MM.1S (cell line): Measurements from ENCODE around the gene MFSD11.

Experiments used
- DNase-seq: peaks from one replicate; pipeline ENCODE4 v3.0.0-alpha.2; 2015
- H2AFZ ChIP-seq: fragments of 300-600 bp; sonication (generic); 2 replicates; pipeline ENCODE4 v1.6.0; 2016; ENCODE audit warnings: antibody characterized with exemption, low read length
- H3F3A ChIP-seq: fragments of 300-600 bp; sonication (generic); 2 replicates; pipeline ENCODE4 v1.6.1; 2016; ENCODE audit warnings: mild to moderate bottlenecking, antibody characterized with exemption, low read length, moderate library complexity, mixed read lengths; ENCODE audit not compliant: insufficient read depth
- H3K27ac ChIP-seq: fragments of 300-600 bp; sonication (generic); 2 replicates; pipeline ENCODE4 v1.5.1; 2016; ENCODE audit warnings: mild to moderate bottlenecking, low read length
- H3K27me3 ChIP-seq: fragments of 300-600 bp; sonication (generic); replicated peaks from 2 replicates; pipeline ENCODE4 v1.6.0; 2016; ENCODE audit warnings: low read length; ENCODE audit not compliant: insufficient read depth
- H3K36me3 ChIP-seq: fragments of 300-600 bp; sonication (generic); replicated peaks from 2 replicates; pipeline ENCODE4 v1.6.1; 2016; ENCODE audit warnings: mild to moderate bottlenecking, low read length, mixed read lengths; ENCODE audit not compliant: insufficient read depth
- H3K4me1 ChIP-seq: fragments of 300-600 bp; sonication (generic); 2 replicates; pipeline ENCODE4 v1.6.1; 2016; ENCODE audit warnings: low read length, mixed read lengths
- H3K4me2 ChIP-seq: fragments of 300-600 bp; sonication (generic); 2 replicates; pipeline ENCODE4 v1.6.0; 2016; ENCODE audit warnings: low read depth, low read length
- H3K4me3 ChIP-seq: fragments of 300-600 bp; sonication (generic); 2 replicates; pipeline ENCODE4 v1.5.1; 2016; ENCODE audit warnings: low read length, mixed read lengths
- H3K79me2 ChIP-seq: fragments of 300-600 bp; sonication (generic); 2 replicates; pipeline ENCODE4 v1.6.1; 2016; ENCODE audit warnings: mixed run types, low read length, mixed read lengths
- H3K9ac ChIP-seq: fragments of 300-600 bp; sonication (generic); 2 replicates; pipeline ENCODE4 v1.6.1; 2016; ENCODE audit warnings: low read length, mixed read lengths
- H3K9me2 ChIP-seq: fragments of 300-600 bp; sonication (generic); replicated peaks from 2 replicates; pipeline ENCODE4 v1.6.1; 2016; ENCODE audit warnings: mild to moderate bottlenecking, low read length, mixed read lengths; ENCODE audit not compliant: insufficient read depth
- H3K9me3 ChIP-seq: fragments of 300-600 bp; sonication (generic); replicated peaks from 2 replicates; pipeline ENCODE4 v1.6.1; 2016; ENCODE audit warnings: mild to moderate bottlenecking, low read length, mixed read lengths; ENCODE audit not compliant: insufficient read depth
- H4K20me1 ChIP-seq: fragments of 300-600 bp; sonication (generic); 2 replicates; pipeline ENCODE4 v1.6.1; 2016; ENCODE audit warnings: mild to moderate bottlenecking, low read length, moderate library complexity, mixed read lengths; ENCODE audit not compliant: insufficient read depth
- EZH2 ChIP-seq: fragments of 300-600 bp; sonication (generic); optimal IDR thresholded peaks from 2 replicates; pipeline ENCODE3; 2017; ENCODE audit warnings: low read depth, mild to moderate bottlenecking, antibody characterized with exemption, low read length, mixed read lengths
- EZH2phosphoT487 ChIP-seq: fragments of 300-600 bp; sonication (generic); IDR thresholded peaks from 2 replicates; pipeline ENCODE4 v1.6.1; 2018; ENCODE audit warnings: antibody characterized with exemption, low read length
- TF ChIP-seq, protein P1 (sequence below): fragments of 300-600 bp; sonication (generic); IDR thresholded peaks from 2 replicates; pipeline ENCODE4 v1.5.1; 2016; ENCODE audit warnings: antibody characterized with exemption, low read length, mixed read lengths

The MFSD11 gene

DNA sequence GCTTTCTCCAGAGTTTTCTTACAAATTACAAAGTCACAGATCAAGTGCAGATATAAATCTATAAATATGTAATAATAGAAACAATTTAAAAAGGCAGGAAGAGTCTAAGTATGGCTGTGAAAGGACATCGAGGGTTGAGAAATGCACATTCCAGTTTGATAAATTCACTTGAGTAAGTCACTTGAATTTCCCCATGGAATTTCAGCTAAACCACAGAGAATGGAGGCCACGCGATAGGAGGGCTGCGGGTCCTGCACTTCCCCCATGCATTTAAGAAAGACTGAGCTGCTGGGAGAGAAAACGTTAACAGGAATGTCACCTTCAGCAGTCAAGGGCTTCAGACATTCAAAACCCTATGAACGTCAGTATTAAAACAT, 21.1 kb upstream of the MFSD11 start:
- Histone ChIP-seq H3K36me3 (peaks cover 7% of the 10 kb centered on the region; the same call in 1 of the 2 replicates), H3K9me2 (no peaks in the 10 kb centered on the region), H3K9ac (no peak overlapping the region), H3K4me3 (no peak overlapping the region), H3K79me2 (peaks cover 46% of the 10 kb centered on the region), H3K4me2 (no peak overlapping the region), H3K27me3 (no peaks in the 10 kb centered on the region), H2AFZ (no peak overlapping the region), H4K20me1 (no peaks in the 10 kb centered on the region), H3K9me3 (no peaks in the 10 kb centered on the region), H3F3A (peaks cover 22% of the 10 kb centered on the region), H3K27ac (no peak overlapping the region), H3K4me1 (peaks cover 24% of the 10 kb centered on the region)
- DNase-seq, result no peak
- no peak for TF ChIP-seq EZH2phosphoT487
- no peak for TF ChIP-seq EZH2
- TF ChIP-seq, protein P1, sequence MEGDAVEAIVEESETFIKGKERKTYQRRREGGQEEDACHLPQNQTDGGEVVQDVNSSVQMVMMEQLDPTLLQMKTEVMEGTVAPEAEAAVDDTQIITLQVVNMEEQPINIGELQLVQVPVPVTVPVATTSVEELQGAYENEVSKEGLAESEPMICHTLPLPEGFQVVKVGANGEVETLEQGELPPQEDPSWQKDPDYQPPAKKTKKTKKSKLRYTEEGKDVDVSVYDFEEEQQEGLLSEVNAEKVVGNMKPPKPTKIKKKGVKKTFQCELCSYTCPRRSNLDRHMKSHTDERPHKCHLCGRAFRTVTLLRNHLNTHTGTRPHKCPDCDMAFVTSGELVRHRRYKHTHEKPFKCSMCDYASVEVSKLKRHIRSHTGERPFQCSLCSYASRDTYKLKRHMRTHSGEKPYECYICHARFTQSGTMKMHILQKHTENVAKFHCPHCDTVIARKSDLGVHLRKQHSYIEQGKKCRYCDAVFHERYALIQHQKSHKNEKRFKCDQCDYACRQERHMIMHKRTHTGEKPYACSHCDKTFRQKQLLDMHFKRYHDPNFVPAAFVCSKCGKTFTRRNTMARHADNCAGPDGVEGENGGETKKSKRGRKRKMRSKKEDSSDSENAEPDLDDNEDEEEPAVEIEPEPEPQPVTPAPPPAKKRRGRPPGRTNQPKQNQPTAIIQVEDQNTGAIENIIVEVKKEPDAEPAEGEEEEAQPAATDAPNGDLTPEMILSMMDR, result no peak

DNA sequence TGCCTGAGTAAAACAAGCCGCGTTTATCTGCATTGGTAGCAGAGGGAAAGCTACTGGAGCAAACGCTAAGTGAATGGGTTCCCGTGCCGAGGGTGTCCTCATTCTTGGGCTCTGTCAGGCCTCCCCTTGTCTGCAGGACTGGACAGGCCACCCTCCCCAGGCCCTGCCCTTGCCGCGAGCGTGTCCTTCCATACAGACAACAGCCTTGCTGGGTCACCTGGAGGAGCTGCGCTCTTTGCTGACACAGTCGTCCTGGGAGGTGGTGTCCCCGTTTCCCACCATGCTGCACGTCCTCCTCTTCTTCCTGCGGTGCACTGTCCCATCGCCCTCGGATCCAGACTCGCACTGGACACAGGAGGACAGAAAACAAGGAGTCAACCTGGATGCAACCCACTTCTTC, 19.4 kb upstream of the MFSD11 start:
- no peaks in the 10 kb centered on the region for H4K20me1 ChIP-seq
- no peak overlapping the region for H2AFZ ChIP-seq
- H3K4me1 ChIP-seq, result peaks cover 25% of the 10 kb centered on the region
- H3K36me3 ChIP-seq, result peaks cover 7% of the 10 kb centered on the region
- TF ChIP-seq, protein P1, result no peak
- no peak for TF ChIP-seq EZH2
- TF ChIP-seq EZH2phosphoT487, result no peak
- H3K4me2 ChIP-seq, result no peak overlapping the region
- H3K79me2 ChIP-seq, result peaks cover 60% of the 10 kb centered on the region
- no peak overlapping the region for H3K4me3 ChIP-seq
- DNase-seq, result no peak
- no peaks in the 10 kb centered on the region for H3K27me3 ChIP-seq
- H3K27ac ChIP-seq, result no peak overlapping the region
- H3K9ac ChIP-seq, result no peak overlapping the region
- no peaks in the 10 kb centered on the region for H3K9me3 ChIP-seq
- H3F3A ChIP-seq, result peaks cover 25% of the 10 kb centered on the region
- H3K9me2 ChIP-seq, result no peaks in the 10 kb centered on the region

DNA sequence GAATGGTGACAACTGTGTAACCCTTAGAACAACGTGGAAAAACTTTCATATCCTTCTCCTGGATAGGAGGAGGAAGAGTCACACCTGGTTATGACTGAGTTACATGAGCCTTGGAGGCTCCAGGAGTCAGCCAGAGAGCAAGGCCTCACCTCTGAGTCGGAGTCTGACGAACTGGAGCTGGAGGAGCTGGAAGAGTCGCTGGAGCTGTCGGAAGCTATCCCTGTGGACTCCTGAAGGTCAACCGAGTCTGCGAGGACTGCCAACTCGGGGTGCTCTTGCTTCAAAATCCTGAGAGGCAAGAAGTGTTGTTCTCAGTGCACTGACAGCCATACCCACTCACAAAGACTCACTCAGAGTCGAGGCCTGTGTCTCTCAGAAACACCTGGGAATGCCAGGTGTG, 17.7 kb upstream of the MFSD11 start:
- H3K36me3 ChIP-seq, result peaks cover 15% of the 10 kb centered on the region
- H3K27me3 ChIP-seq, result no peaks in the 10 kb centered on the region
- H3K9me2 ChIP-seq, result no peaks in the 10 kb centered on the region
- no peak overlapping the region for H3K4me3 ChIP-seq
- TF ChIP-seq EZH2phosphoT487, result no peak
- TF ChIP-seq, protein P1, result no peak
- TF ChIP-seq EZH2, result no peak
- peaks cover 65% of the 10 kb centered on the region for H3K79me2 ChIP-seq
- H4K20me1 ChIP-seq, result no peaks in the 10 kb centered on the region
- no peak overlapping the region for H3K9ac ChIP-seq
- H3K9me3 ChIP-seq, result no peaks in the 10 kb centered on the region
- no peak overlapping the region for H3K27ac ChIP-seq
- DNase-seq, result no peak
- H2AFZ ChIP-seq, result no peak overlapping the region
- H3F3A ChIP-seq, result peaks cover 23% of the 10 kb centered on the region
- H3K4me1 ChIP-seq, result peaks cover 25% of the 10 kb centered on the region
- H3K4me2 ChIP-seq, result no peak overlapping the region
